ENCODE measurements around the gene DAG1. TPM values are rescaled to one million over a fixed set of nuclear protein-coding genes. Genes with fewer than 3 reads are reported as not detected.

Gene DAG1
- total RNA-seq, 1 experiment from 2014 or later, result 99.9 TPM

DNA sequence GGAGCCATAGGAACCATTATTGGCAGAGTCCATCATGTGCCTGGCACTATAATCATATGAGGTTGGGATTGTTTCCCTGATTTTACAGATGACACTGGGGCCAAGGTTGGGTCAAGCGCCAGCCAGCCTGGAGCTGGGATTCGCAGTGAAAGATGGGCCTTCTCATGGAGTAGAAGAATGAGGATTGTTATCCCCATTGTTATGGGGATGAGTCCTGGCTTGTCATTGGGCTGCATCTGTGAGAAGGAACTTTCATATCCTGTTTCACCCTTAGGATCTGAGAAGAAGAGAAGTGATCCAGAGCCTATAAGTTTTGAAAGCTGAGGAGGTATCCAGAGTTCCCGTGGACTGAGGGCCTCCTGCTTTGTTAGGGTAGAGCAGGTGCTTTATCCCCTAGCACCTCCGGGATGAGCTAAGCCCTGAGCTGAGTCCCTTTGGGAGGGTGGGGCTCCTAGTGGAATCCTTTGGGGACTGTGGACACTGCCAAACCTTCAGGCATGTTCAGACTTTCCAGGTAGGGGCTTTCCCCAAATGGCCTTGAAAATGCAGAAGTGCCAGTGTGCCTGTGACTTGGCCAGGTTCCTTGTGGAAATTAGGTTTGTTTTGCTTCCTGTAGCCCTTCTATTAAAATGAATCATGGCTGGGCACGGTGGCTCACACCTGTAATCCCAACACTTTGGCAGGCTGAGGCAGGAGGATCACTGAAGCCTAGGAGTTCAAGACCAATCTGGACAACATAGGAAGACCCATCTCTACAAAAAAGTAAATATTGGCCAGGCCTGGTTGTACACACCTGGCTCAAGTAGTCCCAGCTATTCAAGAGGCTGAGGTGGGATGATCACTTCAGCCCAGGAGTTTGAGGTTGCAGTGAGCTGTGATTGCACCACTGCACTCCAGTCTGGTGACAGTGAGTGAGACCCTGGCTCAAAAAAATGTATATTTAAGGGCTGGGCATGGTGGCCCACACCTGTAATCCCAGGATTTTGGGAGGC, 54.0 kb downstream of the DAG1 start:
- Histone ChIP-seq H3K9me3 (ENCODE audit: control insufficient read depth in 1 of 2, insufficient read depth in 1 of 2, low read depth in 1 of 2, low read length in 2 of 2) (no peaks in the 10 kb centered on the region), H3K4me2 (ENCODE audit: low read length) (no peak overlapping the region), H3K4me1 (ENCODE audit: control insufficient read depth in 1 of 2, insufficient read depth in 2 of 2, low read length in 2 of 2) (peaks cover 0 to 6% of the 10 kb centered on the region in 2 experiments; a peak in 2 of 4 replicates), H4K20me1 (ENCODE audit: insufficient read depth) (no peaks in the 10 kb centered on the region), H3K9me2 (ENCODE audit: insufficient read depth) (no peaks in the 10 kb centered on the region), H2AFZ (ENCODE audit: low read depth, low read length, poor library complexity, severe bottlenecking) (no peak overlapping the region), H3K4me3 (replicated peaks in 1 of 2; ENCODE audit: low read depth in 1 of 2, low read length in 2 of 2) (no peak overlapping the region), H3K36me3 (ENCODE audit: control insufficient read depth in 1 of 2, insufficient read depth in 2 of 2, low read length in 2 of 2) (no peaks in the 10 kb centered on the region), H3K27me3 (ENCODE audit: insufficient read depth, low read length) (no peaks in the 10 kb centered on the region), H3K9ac (ENCODE audit: low read length) (no peak overlapping the region), H3K27ac (ENCODE audit: low read depth, low read length) (no peak overlapping the region), H3K79me2 (ENCODE audit: insufficient read depth, low read length) (peaks cover 10% of the 10 kb centered on the region; the same call in 1 of the 2 replicates)
- DNase-seq (ENCODE audit: low read depth, low spot score), result no peak
- intact Hi-C loops (cut with micrococcal nuclease), result no loop called here
- POLR2A ChIA-PET, result no interaction called here
- ATAC-seq, result no peak
- RAD21 ChIA-PET (ENCODE audit: low non-redundant PET in 1 of 2, low total read pairs in 2 of 2, uncharacterized antibody in 2 of 2, unreplicated experiment in 2 of 2), result no interaction called here
- CTCF ChIA-PET, result interaction anchor here (1.5 kb wide), 1 partner anchor 16 kb away, joined by 3 read pairs; no protein-coding TSS in a partner anchor
- TF ChIP-seq JUND (IDR thresholded peaks at IDR 0.05) (no peak), ZFX (IDR thresholded peaks at IDR 0.05) (no peak), POLR2AphosphoS5 (IDR thresholded peaks at IDR 0.05; ENCODE audit: low read depth, low read length) (no peak), TCF7L2 (IDR thresholded peaks at IDR 0.05; ENCODE audit: borderline replicate concordance, extremely low read depth, insufficient read depth, insufficient read length) (no peak), CBX3 (IDR thresholded peaks at IDR 0.05; ENCODE audit: low read depth) (no peak), SRF (IDR thresholded peaks at IDR 0.05; ENCODE audit: low read depth) (no peak), EGR1 (IDR thresholded peaks at IDR 0.05; ENCODE audit: low read depth) (no peak), MAX (IDR thresholded peaks at IDR 0.05) (no peak), SP1 (IDR thresholded peaks at IDR 0.05; ENCODE audit: low read depth) (no peak)
- TF ChIP-seq, protein P1, sequence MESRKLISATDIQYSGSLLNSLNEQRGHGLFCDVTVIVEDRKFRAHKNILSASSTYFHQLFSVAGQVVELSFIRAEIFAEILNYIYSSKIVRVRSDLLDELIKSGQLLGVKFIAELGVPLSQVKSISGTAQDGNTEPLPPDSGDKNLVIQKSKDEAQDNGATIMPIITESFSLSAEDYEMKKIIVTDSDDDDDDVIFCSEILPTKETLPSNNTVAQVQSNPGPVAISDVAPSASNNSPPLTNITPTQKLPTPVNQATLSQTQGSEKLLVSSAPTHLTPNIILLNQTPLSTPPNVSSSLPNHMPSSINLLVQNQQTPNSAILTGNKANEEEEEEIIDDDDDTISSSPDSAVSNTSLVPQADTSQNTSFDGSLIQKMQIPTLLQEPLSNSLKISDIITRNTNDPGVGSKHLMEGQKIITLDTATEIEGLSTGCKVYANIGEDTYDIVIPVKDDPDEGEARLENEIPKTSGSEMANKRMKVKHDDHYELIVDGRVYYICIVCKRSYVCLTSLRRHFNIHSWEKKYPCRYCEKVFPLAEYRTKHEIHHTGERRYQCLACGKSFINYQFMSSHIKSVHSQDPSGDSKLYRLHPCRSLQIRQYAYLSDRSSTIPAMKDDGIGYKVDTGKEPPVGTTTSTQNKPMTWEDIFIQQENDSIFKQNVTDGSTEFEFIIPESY (IDR thresholded peaks at IDR 0.05; ENCODE audit: extremely low read depth, insufficient replicate concordance, low read length), result no peak
- no TSS peak for BruUV-seq (replicated peaks)

Data from HCT116 (cell line).